NOMO-1 treated with dmso at 0.1 percent for 144 hours (cell line): ENCODE data around the gene BTBD16.

Experiments
- DNase-seq: peaks from one replicate; lab custom pipeline; 2025; ENCODE audit not compliant: unreplicated experiment; lab: John Stamatoyannopoulos, UW

The BTBD16 gene

DNA sequence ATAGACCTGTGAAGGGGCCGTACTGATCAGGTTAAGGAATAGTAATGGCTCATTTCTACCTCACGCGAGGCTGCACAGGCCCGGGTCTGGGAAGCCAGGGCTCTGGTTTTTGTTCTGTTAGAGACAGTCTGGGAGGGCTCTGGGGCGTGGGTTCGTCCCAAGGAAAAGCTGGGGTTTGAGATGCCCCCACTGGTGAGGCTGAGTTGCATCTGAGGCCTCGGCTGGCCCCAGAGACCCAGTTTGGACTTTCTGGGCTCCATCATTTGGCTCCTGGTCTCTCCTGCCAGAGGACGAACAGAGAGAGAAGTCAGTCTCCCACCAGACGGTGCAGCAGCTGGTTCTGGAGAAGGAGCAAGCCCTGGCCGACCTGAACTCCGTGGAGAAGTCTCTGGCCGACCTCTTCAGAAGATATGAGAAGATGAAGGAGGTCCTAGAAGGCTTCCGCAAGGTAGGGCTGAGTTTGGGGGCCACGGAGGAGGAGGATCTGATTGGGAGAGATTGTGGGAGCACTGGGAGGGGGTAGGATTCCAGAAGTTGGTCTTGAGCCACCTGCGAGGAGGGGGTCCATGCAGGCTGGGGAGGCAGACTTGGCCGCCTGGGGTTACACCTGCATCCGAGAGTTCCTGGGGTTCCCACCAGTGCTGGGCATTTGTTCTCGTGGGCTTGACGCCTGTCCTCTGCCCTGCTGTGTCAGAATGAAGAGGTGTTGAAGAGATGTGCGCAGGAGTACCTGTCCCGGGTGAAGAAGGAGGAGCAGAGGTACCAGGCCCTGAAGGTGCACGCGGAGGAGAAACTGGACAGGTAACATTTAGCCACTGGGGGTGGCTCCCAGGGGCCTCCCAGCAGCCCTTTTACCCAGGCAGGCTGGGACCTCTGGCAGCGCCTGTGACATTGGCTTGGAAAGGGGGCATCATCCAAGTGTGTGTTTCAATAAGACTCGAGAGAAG is 22.5 kb upstream of the BTBD16 start:
- no peak for DNase-seq

DNA sequence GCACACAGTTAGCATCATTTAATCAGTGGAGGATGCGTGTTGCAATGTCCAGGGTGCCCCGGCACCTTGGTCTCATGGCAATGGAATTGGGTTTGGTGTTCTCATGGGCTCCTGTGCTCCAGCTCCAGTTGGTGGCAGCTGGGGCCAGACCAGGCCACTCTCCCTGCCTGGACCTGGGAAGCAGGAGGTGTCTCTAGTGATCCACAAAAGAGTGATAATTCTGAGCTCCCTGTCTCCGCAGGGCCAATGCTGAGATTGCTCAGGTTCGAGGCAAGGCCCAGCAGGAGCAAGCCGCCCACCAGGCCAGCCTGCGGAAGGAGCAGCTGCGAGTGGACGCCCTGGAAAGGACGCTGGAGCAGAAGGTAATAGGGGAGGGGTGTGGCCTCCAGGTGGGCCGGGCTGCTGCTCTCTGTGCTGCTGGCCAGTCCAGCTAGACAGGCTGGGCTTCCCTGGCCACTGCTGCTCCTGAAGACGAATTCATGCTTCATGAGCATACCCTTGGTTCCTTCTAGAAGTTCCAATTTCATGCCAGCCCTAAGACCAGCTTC is 21.7 kb upstream of the BTBD16 start:
- no peak for DNase-seq

DNA sequence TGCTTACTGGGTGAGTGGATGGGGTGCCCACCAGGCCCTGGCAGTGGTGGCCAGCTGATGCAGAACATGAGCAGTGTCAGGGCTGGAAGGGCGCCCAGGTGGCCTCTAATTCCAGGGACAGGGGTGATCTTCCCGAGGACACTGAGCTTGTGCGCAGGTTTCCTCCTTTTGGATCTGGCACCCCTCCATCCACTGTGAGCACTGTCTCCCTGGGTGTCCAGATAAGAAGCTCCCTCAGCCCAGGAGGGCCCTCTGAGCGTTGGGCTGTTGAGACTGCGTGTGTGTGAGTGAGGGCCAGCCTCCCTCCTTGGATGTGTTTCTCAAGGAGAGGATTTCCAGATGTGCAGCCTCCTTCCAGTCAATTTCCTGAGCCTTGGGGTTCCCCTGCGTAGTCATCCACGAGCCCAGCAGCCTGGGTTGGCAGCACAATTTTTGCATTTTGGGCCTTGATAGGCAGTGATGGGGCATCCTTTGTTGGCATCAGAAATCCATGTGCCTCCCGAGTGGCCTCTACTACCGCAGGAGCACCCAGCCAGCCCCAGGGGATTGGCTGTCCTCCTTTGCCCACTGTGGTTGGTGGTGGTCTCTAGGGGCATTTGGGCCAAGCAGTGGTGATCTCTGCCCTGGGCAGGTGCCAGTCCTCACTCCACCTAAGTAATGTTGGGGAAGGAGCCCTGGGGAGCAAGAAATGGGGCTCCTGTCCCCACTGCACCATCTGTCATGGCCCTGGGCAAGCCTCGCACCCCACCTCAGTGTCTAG is 20.9 kb upstream of the BTBD16 start:
- no peak for DNase-seq

DNA sequence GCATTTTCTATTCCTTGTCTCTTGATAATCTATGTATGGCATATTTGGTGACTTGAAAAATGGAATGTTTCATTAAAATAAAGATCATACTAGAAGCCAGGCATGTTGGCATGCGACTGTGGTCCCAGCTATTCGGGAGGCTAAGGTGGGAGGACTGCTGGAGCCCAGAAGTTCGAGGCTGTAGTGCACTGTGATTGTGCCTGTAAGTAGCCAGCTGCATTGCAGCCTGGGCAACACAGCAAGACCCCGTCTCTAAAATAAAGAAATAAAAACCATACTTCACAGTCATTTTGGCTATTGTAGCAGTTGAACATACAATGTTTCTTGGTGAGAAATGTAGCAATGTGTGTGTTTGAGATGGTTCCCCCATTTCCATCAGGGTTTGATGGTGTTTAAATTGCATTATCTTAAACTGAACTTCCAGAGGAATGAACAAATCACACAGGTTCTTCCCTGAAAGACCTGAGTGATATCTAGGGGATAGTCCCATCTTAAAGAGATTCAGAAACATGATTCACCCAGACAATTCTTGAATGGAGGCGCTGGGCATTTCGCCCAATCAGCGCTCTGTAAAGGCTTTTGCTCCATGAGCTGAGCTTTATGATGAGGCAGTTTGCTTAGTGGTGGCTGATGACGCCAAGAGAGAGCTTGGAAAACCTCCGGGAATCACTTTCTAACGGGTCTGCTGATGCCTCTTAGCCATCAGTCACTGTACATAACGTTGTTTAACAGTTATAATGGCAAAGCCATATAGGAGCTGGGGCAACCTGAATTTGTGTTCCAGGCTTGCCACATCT is 19.4 kb upstream of the BTBD16 start:
- DNase-seq = no peak

DNA sequence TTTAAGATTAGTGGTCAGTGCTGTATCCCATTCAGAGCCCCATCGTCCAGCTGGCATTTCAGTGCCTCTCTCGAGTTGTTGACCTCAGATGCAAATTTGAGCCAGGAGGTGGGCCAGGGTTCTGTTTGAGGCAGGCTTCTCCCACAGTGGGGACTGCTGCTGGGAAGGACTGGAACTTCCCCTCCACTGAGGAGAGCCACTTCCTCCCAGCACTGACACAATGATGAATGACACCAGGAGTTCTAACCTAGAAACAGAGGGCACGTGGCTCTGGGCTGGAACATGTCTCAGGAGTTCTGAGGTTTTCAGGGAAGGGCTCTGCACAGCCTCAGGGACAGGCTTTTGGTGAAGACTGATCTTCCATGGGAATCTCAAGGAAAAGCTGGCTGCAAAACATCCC is 18.3 kb upstream of the BTBD16 start:
- no peak for DNase-seq

GRCh38 chr10:122253605-122254004 is 17.5 kb upstream of the BTBD16 start:
- no peak for DNase-seq

DNA sequence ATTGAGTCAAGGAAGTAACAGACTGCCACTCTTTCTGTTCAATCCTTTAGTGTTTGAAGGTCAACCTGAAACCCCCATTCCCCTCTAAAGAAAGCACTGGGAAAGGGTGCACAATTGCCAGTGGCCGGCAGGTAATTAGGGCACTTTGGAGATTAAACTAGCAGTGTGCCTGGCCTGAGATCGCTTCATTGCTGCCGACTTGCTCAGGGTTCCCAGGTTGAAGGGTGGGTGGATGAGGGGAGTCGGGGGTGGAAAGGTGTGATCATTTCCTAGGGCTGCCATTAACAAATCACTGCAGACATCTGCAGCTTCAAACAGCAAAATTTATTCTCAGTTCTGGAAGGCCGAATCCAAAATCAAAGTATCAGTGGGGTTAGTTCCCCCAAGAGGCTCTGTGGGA is 16.3 kb upstream of the BTBD16 start:
- DNase-seq = no peak

DNA sequence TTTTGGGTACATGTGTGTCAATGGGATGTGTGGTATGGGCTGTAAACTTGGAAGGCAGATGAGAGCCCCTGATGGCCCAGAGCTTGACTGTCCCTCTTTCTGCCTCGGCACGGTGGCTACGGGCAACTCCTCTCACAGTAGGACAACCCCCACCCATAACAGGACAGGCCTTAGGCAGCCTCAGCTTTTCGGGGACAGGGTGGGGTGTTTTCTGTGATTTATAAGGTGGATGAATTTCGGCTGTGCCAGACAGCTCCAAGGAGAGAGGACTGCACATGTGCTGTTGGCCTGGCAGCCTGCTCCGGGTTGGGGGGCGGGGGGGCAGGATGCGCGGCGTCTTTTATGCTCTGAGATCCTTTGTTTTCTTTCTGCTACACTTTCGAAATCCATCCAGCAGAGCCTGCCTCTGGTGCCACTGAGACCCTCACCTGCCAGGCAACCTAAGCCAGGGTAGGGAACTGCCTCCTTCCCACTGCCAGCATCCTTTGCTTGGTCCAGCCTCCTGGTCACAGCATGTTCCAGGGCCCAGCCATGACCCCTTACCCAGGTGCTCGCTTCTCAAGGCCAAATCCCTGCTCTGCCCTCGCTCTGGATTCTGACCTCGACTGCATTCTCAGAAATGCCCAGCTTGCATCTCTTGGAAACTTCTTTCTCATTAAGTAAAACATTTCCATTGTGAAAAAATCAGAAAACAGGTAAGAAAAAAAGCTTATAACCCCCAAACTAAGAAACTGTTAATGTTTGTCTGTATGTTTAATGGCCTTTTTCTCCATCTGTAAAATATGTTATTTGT is 15.4 kb upstream of the BTBD16 start:
- no peak for DNase-seq

DNA sequence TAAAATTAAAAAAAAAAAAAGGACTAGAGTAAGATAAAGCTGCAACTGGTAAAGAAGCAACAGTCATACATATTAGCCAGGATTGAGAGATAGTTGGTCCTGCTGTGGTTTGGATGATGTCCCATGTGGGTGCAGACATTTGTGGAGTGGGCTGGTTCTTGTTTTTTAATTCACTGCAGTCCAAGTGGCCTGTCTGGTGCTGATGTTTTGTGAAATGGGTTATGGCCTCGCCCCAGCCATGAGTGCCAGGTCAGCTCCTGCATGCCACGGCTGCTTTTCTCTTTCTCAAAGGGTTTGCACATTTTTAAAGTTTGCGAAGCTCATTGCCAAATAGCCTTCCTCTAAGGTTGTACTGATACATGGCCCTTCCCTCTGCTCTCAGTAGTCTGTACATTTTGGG is 14.1 kb upstream of the BTBD16 start:
- DNase-seq = no peak

DNA sequence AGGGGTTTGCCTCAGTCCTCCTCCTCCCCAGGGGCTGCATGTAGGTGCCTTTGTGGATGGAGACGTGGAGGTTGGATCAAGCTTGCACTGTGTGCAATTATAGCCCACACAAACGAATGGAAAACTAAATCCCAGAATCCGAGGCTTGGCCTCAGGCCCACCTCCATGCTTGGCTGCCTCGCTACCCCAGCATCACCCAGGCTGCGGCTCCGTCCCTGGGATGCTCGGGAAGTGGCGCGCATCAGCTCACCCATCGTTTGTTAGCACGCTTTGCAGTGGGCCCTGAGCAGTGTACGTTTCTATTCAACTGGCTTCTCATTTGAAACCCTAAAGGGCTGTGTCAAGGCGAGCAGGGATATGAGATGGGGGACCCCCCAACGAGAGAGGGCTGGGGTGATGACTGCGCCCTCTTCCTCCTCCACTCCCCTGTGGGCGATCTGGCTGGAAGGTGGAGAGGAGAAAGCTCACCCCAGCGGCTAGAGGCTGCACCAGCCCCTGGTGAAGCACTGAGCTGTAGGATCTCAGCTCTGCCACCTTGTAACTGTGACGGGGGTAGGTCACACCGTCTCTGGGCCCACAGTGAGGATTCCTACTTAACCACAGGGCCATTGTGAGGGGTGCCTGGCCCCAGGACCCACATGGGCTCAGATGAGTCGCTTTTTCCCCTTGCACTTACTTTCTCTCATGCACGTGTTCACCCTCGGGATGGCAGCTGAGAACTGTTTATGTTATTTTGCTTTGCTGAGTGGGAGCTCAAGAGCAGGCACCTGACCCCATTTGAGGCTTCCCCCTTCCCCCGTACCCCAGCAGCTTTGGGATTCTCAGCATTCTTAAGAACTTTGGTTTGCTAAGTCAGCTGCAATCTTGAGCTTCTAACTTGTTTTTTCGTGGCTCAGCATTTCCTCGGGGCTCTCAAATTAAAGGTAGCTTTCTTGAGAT is 12.7 kb upstream of the BTBD16 start:
- no peak for DNase-seq

DNA sequence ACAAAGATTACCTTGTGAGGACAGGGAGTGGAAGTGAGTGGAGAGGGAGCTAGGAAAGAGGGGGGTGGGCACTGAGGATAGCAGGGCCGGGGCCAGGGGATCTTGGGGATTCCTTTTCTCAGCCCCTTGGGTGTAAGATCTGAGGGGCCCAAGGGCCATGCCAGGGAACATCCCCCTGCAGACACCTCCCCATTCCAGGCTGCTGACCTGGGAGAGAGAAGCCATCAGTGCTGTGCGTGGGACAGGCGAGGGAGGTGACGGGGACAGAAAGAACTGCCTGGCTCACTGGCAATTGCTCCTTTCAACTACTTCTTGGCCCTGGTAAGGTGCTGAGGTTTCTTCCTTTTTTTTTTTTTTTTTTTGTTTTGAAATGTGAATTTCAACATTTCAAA is 12.0 kb upstream of the BTBD16 start:
- no peak for DNase-seq

GRCh38 chr10:122261584-122261983 is 9.5 kb upstream of the BTBD16 start:
- no peak for DNase-seq

DNA sequence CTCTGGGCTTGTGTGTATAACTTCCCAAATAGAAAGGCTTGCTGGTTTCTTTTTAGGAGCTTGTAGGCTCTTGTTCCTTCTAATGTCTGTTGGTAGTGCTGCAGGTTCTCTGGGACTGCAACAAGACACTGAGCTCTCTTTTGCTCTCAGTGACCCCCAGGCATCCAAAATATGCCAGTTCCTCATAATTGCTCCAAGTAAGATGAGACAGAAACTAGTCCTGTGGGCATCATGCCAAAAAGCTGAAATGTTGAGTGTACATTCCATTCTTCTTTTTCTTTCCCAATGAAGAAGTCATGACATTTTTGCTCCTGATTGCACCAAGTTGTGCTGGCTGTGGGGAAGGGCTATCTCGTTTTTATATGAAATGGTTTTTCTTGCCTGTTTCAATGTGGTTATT is 7.1 kb upstream of the BTBD16 start:
- no peak for DNase-seq

GRCh38 chr10:122264436-122264835 is 6.7 kb upstream of the BTBD16 start:
- DNase-seq = no peak

DNA sequence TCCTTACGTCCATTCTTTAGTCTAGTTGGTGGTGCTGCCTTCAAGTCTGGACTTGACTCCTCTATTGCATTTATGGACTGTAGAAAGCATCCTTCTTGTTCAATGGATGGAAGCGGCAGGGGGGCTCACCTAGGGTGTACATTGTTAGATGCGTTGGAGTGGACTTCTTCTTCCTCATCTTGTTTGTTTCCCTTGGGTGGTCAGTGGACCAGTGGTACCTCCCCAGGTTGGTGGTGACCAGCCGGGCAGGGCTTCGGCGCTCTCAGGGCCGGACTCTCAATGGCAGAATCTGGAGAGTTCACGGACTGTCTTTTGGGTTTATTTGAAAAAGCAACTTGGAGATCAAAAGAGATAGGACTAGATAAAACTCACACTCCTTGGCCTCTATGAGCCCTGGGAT is 6.2 kb upstream of the BTBD16 start:
- no peak for DNase-seq

GRCh38 chr10:122265896-122266295 is 5.2 kb upstream of the BTBD16 start:
- DNase-seq = no peak

GRCh38 chr10:122267849-122268737 is 3.0 kb upstream of the BTBD16 start:
- no peak for DNase-seq

GRCh38 chr10:122269059-122269687 is 1.9 kb upstream of the BTBD16 start:
- DNase-seq = no peak
